ENCODE results near the gene NUDT5.

DNA sequence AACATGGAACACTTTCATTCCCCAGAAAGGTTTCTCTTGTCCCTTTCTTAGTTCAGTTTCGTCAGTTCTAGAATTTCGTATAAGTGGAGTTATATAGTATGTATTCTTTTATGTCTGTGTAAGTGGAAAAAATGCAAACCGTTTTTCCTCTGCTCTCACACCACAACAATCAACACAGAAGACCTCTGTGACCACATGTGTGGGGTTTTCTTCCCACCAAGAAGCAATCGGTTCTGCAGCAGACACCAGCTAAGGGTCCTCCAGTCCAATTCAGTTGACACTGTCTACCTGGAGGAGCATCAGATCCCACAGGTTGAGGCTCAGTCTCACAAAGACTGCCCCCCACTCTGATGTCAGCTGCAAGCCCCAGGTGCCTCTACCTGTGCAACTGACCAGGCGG is 6.5 kb upstream of the NUDT5 start:
- TF ChIP-seq EZH2 (IDR thresholded peaks at IDR 0.05; ENCODE audit: insufficient read depth, poor library complexity, severe bottlenecking) = no peak
- no peak for TF ChIP-seq EZH2phosphoT487 (IDR thresholded peaks at IDR 0.05; ENCODE audit: insufficient read depth, low read depth)

Measured in GM23248 (cell line).